ENCODE measurements around the gene ANKRD66. TPM values are rescaled to one million over a fixed set of nuclear protein-coding genes. Genes with fewer than 3 reads are reported as not detected.

ANKRD66 gene
- total RNA-seq, result not detected in 2 replicates

GRCh38 chr6:46746696-46747095 is at the start of gene ANKRD66:
Gene ANKRD66, plus strand, starts transcription at chr6:46746933. Its CDS starts 5,016 bp downstream, at chr6:46751949.

GRCh38 chr6:46734867-46735719 is 11.6 kb upstream of the ANKRD66 start, which contains the start of gene PLA2G7:
Gene PLA2G7, minus strand, starts transcription at chr6:46735375. Its CDS starts 12,484 bp downstream, at chr6:46722891.

GRCh38 chr6:46793138-46793537 is 46.4 kb downstream of the ANKRD66 start, which contains the start of gene MEP1A:
Gene MEP1A, plus strand, starts transcription at chr6:46793389. Its CDS starts 10 bp downstream, at chr6:46793399.

Other genes with a start within 250 kb of the ANKRD66 start
- 0.88 and 0.97 TPM in 2 replicates for gene CYP39A1, start 94.1 kb upstream of the ANKRD66 start, total RNA-seq
- gene SLC25A27, start 94.0 kb upstream of the ANKRD66 start, total RNA-seq, result 2.1 and 3.3 TPM in 2 replicates
- under 0.01 and 0.06 TPM in 2 replicates for gene TDRD6, start 59.0 kb upstream of the ANKRD66 start, total RNA-seq
- 0.16 TPM in 1 of 2 replicates, not detected in the other for gene PLA2G7, start 11.6 kb upstream of the ANKRD66 start, total RNA-seq
- not detected in 2 replicates for gene MEP1A, start 46.5 kb downstream of the ANKRD66 start, total RNA-seq
- 209 and 276 TPM in 2 replicates for gene ADGRF5, start 175.0 kb downstream of the ANKRD66 start, total RNA-seq

Data from bladder microvascular endothelial cell (primary cell).